Right atrium auricular region (tissue), 2 donors: ENCODE results near the gene ULBP2. TPM values are rescaled to one million over a fixed set of nuclear protein-coding genes. Genes with fewer than 3 reads are reported as not detected.
A peak's percentile ranks its signal among the peaks of the same experiment; 100 is the strongest.
"Not testable (repeated sequence)": the region's sequence is repeated elsewhere in the genome, so short reads cannot be mapped to it uniquely, and the experiment has no call there.

Experiments
- DNase-seq: peaks from one replicate; pipeline ENCODE4 v3.0.0-alpha.2; 2019; ENCODE audit warnings: low spot score
- H3K27ac ChIP-seq, 2 donors: fragments of 200-600 bp; sonication (generic); 1 replicate in 1 of 2; 2 replicates in 1 of 2; pipeline ENCODE4 v1.5.1; 2016 to 2019
- H3K27me3 ChIP-seq, 2 donors: fragments of 200-600 bp; sonication (generic); one replicate each; pipeline versions ENCODE4 v1.5.1 to v1.6.0; 2017 to 2019
- H3K36me3 ChIP-seq: fragments of 200-600 bp; sonication (generic); one replicate; pipeline ENCODE4 v1.5.1; 2016
- H3K4me1 ChIP-seq, 2 donors: fragments of 200-600 bp; sonication (generic); one replicate each; pipeline versions ENCODE4 v1.5.1 to v1.6.0; 2017 to 2019
- H3K4me3 ChIP-seq, 2 donors: fragments of 200-600 bp; sonication (generic); 1 replicate in 1 of 2; 2 replicates in 1 of 2; pipeline ENCODE4 v1.5.1; 2017 to 2019; ENCODE audit warnings: mild to moderate bottlenecking in 1 of 2, moderate library complexity in 1 of 2
- H3K9me3 ChIP-seq, 2 donors: fragments of 200-600 bp; sonication (generic); one replicate each; pipeline ENCODE4 v1.5.1; 2019
- CTCF ChIP-seq, 2 donors: fragments of 200-600 bp; sonication (generic); IDR thresholded peaks; one replicate each; pipeline ENCODE4 v1.5.1; 2019; ENCODE audit warnings: antibody characterized with exemption in 2 of 2
- total RNA-seq, 2 donors: library from RNA; depleted of rRNA; stranded (reverse); fragments of >200 nt; gene quantifications; one replicate each; pipeline ENCODE4 v1.1.0, GENCODE V29; 2016

Gene ULBP2
- total RNA-seq, 2 donors from 2014 or later: 0.82 to 2.4 TPM

GRCh38 chr6:149942461-149942829 lies 631 bp downstream of the ULBP2 start:
- Histone ChIP-seq H3K9me3 (no peaks in the 10 kb centered on the region), H3K4me3 (peak overlapping the region; percentile 52 to 56), H3K4me1 (peaks cover 0 to 26% of the 10 kb centered on the region in 2 donors), H3K36me3 (no peaks in the 10 kb centered on the region), H3K27me3 (peaks cover 20 to 29% of the 10 kb centered on the region in 2 donors), H3K27ac (peak overlapping the region in 1 of 2 donors; percentile 43)
- peak; percentile 58 for DNase-seq
- TF ChIP-seq CTCF (IDR thresholded peaks at IDR 0.05): no peak

- peaks cover 15 to 26% of the 10 kb centered on the region in 2 donors for H3K27me3 ChIP-seq
- not testable (repeated sequence) for DNase-seq
Observed at GRCh38 chr6:149943321-149943720, 1.5 kb downstream of the ULBP2 start.

GRCh38 chr6:149945276-149945675 lies 3.5 kb downstream of the ULBP2 start:
- peaks cover 0 to 13% of the 10 kb centered on the region in 2 donors for H3K4me1 ChIP-seq
- not testable (repeated sequence) for H3K36me3 ChIP-seq, DNase-seq, H3K27ac ChIP-seq, H3K4me3 ChIP-seq, H3K27me3 ChIP-seq, H3K9me3 ChIP-seq

More at GRCh38 chr6:149943321-149943720, 1.5 kb downstream of the ULBP2 start:
- H3K9me3 ChIP-seq, H3K36me3 ChIP-seq, H3K4me3 ChIP-seq, H3K27ac ChIP-seq: not testable (repeated sequence)
- H3K4me1 ChIP-seq: peaks cover 0 to 23% of the 10 kb centered on the region in 2 donors

GRCh38 chr6:149946631-149947030 lies 4.8 kb downstream of the ULBP2 start:
- not testable (repeated sequence) for H3K4me1 ChIP-seq, H3K27me3 ChIP-seq, H3K9me3 ChIP-seq, H3K36me3 ChIP-seq, DNase-seq, H3K4me3 ChIP-seq, H3K27ac ChIP-seq

DNA sequence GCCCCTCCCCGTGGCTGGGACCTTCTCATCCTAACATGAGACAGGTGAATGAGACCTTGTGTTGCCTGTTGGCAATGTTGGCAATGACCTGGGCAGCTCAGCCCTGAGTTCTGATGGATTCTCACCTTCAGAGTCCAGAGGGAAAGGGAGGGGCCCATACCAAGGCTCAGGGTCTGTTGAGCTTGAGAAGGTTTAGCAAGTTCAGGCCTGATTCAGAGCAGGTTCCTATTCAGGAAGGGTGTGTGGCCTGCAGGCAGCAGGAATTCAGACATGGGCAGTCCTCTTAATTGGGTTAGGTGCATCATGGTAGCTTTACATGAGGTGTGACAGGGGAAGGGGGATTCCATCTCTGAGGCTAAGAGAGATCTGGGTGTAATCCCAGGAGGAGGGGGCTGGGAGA lies 5.7 kb downstream of the ULBP2 start:
- DNase-seq, H3K4me1 ChIP-seq, H3K9me3 ChIP-seq, H3K4me3 ChIP-seq, H3K27ac ChIP-seq, H3K27me3 ChIP-seq, H3K36me3 ChIP-seq: not testable (repeated sequence)

- H3K27me3 ChIP-seq: peaks cover 0 to 6% of the 10 kb centered on the region in 2 donors
- DNase-seq: peak; percentile 42
- no peak overlapping the region for H3K4me3 ChIP-seq
Observed at GRCh38 chr6:149948011-149948410, 6.2 kb downstream of the ULBP2 start.

GRCh38 chr6:149948616-149949015 lies 6.8 kb downstream of the ULBP2 start:
- Histone ChIP-seq H3K9me3 (no peaks in the 10 kb centered on the region), H3K27ac (no peak overlapping the region), H3K36me3 (no peaks in the 10 kb centered on the region), H3K4me1 (no peaks in the 10 kb centered on the region), H3K27me3 (peaks cover 0 to 11% of the 10 kb centered on the region in 2 donors), H3K4me3 (no peak overlapping the region)
- peak; percentile 43 for DNase-seq
- TF ChIP-seq CTCF (IDR thresholded peaks at IDR 0.05): no peak

More at GRCh38 chr6:149948011-149948410, 6.2 kb downstream of the ULBP2 start:
- Histone ChIP-seq H3K27ac (no peak overlapping the region), H3K4me1 (no peaks in the 10 kb centered on the region), H3K9me3 (no peaks in the 10 kb centered on the region), H3K36me3 (no peaks in the 10 kb centered on the region)
- no peak for TF ChIP-seq CTCF (IDR thresholded peaks at IDR 0.05)

- TF ChIP-seq CTCF (IDR thresholded peaks at IDR 0.05): no peak
- H3K4me3 ChIP-seq: no peak overlapping the region
- peak; percentile 36 for DNase-seq
- H3K27ac ChIP-seq: no peak overlapping the region
- H3K9me3 ChIP-seq: no peaks in the 10 kb centered on the region
- peaks cover 2 to 11% of the 10 kb centered on the region in 2 donors for H3K27me3 ChIP-seq
- H3K4me1 ChIP-seq: no peaks in the 10 kb centered on the region
- H3K36me3 ChIP-seq: no peaks in the 10 kb centered on the region
Observed at GRCh38 chr6:149950423-149950822, 8.6 kb downstream of the ULBP2 start.
